Fibroblast of mammary gland (primary cell): Measurements from ENCODE around the gene PLOD3.
"Not testable (repeated sequence)": the region's sequence is repeated elsewhere in the genome, so short reads cannot be mapped to it uniquely, and the experiment has no call there.

ENCODE experiments used
- DNase-seq: peaks from one replicate; pipeline ENCODE4 v3.0.0-alpha.2; 2010; ENCODE audit warnings: low read depth
- H3K4me3 ChIP-seq: 2 replicates; pipeline ENCODE4 v1.5.1; 2011; ENCODE audit warnings: low read depth, mild to moderate bottlenecking, low read length, moderate library complexity; ENCODE audit not compliant: control insufficient read depth
- TF ChIP-seq, protein P1 (sequence below): conservative IDR thresholded peaks from 2 replicates; pipeline ENCODE4 v1.5.1; 2011; ENCODE audit warnings: low read depth, low read length, inconsistent platforms; ENCODE audit not compliant: control insufficient read depth, insufficient read depth

PLOD3 gene

DNA sequence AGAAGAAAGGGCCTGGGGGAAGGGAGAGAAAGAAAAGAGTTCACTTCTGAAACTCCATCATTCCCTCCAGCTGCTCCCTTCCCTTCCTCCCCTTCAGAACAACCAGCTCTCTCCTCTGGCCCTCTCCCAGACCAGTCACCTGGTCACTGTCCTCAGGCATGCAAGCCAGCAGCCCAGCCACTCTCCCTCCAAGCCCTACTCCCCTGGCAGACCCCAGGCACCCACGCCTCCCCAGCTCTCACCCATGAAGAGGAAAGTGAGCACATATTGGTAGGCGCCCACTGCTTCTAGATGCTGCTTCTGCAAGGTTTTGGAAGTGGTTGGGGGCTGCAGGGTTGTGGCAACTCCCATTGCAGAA lies 16.9 kb downstream of the PLOD3 start:
- TF ChIP-seq, protein P1, sequence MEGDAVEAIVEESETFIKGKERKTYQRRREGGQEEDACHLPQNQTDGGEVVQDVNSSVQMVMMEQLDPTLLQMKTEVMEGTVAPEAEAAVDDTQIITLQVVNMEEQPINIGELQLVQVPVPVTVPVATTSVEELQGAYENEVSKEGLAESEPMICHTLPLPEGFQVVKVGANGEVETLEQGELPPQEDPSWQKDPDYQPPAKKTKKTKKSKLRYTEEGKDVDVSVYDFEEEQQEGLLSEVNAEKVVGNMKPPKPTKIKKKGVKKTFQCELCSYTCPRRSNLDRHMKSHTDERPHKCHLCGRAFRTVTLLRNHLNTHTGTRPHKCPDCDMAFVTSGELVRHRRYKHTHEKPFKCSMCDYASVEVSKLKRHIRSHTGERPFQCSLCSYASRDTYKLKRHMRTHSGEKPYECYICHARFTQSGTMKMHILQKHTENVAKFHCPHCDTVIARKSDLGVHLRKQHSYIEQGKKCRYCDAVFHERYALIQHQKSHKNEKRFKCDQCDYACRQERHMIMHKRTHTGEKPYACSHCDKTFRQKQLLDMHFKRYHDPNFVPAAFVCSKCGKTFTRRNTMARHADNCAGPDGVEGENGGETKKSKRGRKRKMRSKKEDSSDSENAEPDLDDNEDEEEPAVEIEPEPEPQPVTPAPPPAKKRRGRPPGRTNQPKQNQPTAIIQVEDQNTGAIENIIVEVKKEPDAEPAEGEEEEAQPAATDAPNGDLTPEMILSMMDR: no peak
- no peak overlapping the region for H3K4me3 ChIP-seq
- DNase-seq: no peak

DNA sequence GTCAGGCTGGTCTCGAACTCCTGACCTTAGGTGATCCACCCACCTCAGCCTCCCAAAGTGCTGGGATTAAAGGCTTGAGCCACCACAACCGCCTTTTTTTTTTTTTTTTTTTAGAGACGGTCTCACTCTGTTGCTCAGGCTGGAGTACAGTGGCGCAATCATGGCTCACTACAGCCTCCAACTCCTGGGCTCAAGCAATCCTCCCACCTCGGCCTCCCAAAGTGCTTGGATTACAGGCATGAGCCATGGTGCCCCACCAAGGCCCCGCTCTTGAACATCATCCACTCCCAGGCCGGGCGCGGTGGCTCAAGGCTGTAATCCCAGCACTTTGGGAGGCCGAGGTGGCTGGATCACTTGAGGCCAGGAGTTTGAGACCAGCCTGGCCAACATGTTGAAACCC lies 17.9 kb downstream of the PLOD3 start:
- not testable (repeated sequence) for H3K4me3 ChIP-seq, DNase-seq

DNA sequence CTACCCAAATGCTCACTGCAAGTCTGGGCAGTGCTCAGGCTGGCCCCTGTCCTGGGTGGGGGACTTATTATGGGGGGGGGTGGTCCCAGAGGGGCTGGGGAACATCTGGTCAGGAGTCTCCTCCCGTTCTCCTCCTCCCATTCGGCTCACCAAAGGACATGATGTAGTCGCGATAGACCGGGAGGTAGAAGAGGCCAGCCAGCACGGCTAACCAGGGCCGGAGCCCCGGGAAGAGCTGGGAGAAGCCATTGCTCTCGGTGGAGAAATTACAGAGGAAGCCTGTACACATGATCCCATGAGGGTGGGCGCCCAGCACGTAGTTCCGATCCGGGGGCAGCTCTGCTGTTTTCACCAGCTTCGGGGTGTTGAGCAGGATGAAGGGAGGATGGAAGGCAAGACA lies 18.9 kb downstream of the PLOD3 start:
- TF ChIP-seq, protein P1: no peak

DNA sequence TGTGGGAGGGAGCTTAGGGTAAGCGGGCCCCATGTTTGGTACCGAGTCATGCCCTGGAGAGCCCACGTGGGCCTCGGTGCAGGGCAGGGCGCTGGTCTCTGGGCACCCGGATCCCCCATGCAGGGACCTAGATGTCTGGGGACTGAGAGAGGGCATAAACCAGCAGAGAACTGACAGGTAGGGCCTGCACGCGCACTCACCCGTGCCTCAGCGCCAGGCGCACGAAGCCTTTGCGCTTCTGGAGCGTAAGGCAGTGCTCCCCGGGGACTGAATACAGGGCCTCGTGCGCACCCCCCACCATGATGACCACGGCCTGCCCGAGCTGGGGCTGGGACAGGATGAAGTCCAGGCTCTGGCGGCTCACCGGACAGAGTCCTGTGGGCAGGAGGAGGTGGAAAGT lies 19.4 kb downstream of the PLOD3 start:
- no peak overlapping the region for H3K4me3 ChIP-seq
- DNase-seq: no peak
- TF ChIP-seq, protein P1: no peak

More for the DNA sequence above, 18.9 kb downstream of the PLOD3 start:
- no peak for DNase-seq
- H3K4me3 ChIP-seq: no peak overlapping the region

DNA sequence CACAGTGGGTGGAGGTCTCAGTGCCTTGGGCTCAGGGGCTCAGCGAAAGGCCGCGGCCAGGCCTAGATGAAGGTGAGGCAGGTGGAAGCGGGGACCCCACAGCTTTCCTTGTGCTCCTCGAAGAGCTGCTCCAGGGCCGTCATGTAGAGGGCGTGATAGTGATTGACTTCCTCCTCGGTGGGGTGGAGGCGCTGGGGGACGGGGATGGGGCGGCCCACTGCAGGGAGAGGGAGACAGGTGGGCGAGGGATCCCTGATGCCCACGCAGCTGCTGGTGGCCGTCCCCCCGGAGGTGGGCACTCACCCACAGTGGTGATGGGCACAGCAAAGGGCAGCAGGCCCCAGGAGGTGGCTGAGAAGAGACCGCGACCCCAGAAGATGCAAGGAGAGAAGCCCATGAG lies 21.5 kb downstream of the PLOD3 start:
- TF ChIP-seq, protein P1: no peak
- no peak overlapping the region for H3K4me3 ChIP-seq
- no peak for DNase-seq

DNA sequence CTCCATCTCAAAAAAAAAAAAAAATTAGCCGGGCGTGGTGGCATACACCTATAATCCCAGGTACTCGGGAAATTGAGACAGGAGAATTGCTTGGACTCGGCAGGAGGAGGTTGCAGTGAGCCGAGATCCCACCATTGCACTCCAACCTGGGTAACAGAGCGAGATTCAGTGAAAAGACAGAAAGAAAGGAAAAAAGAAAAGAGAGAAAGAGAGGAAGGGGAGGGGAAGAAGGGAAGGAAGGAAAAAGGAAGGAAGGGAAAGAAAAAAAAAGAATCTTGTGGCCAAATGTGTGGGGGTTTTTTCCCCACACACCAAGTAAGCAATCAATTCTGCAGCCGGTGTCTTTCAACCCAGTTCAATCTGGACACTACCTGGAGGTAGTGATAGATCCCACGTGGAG lies 28.3 kb downstream of the PLOD3 start:
- no peak for DNase-seq
- TF ChIP-seq, protein P1: no peak
- no peak overlapping the region for H3K4me3 ChIP-seq

DNA sequence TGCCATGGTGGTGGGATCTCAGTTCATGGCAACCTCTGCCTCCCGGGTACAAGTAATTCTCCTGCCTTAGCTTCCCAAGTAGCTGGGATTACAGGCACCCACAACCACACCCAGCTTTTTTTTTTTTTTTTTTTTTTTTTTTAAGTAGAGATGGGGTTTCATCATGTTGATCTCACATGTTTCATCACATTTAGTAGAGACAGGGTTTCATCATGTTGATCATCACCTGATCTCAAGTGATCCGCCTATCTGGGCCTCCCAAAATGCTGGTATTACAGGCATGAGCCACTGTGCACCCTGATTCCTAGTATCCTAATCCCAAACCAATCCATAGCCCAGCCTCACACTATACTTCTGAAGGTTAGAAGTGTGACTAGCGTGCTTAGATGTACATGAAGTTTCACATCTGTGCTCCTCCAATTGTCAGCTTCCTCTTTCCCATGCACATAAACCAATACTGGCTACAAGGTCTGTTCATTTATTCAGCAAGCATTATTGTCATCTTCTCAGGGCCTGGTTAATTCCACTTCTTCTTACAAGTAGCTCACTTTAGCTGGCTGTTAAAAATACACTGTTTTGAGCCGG lies 30.4 kb downstream of the PLOD3 start:
- TF ChIP-seq, protein P1: no peak
- no peak overlapping the region for H3K4me3 ChIP-seq
- no peak for DNase-seq
